Body of pancreas (tissue), 4 donors: ENCODE data around the gene ATG2B.

Experiments used
- CTCF ChIP-seq, 7 experiments: fragments of 450-650 bp in 4 of 7; fragments of 200-600 bp in 3 of 7; sonication (generic) in 3 of 7; IDR thresholded peaks; one replicate each; pipeline ENCODE4 v1.5.1; 2016 to 2019; ENCODE audit warnings: antibody characterized with exemption in 7 of 7
- POLR2A ChIP-seq, 3 donors: fragments of 450-650 bp; IDR thresholded peaks; one replicate each; pipeline ENCODE4 v1.6.1; 2016; ENCODE audit warnings: antibody characterized with exemption in 3 of 3, mild to moderate bottlenecking in 2 of 3

GRCh38 chr14:96265383-96266095 is 97.6 kb downstream of the ATG2B start:
- TF ChIP-seq CTCF (IDR thresholded peaks at IDR 0.05) = no peak
- TF ChIP-seq POLR2A (IDR thresholded peaks at IDR 0.05) = no peak
